B cell (primary cell): ENCODE results near the gene KCNJ12.

Experiments used
- CTCF ChIP-seq: fragments of 200-600 bp; IDR thresholded peaks from one replicate; pipeline ENCODE4 v1.8.0; 2022; ENCODE audit warnings: antibody characterized with exemption, mild to moderate bottlenecking
- EZH2 ChIP-seq: IDR thresholded peaks from 2 replicates; pipeline ENCODE4 v1.6.1; 2012; ENCODE audit warnings: borderline replicate concordance, low read depth, mild to moderate bottlenecking, moderate library complexity, low read length; ENCODE audit not compliant: insufficient read depth, poor library complexity, severe bottlenecking

- TF ChIP-seq CTCF (no peak), EZH2 (no peak)
These were observed 11.5 kb downstream of the KCNJ12 start for GRCh38 chr17:21387616-21388015.
